PC-3 (cell line): ENCODE results near the gene IFITM2. TPM values are rescaled to one million over a fixed set of nuclear protein-coding genes. Genes with fewer than 3 reads are reported as not detected.

ENCODE experiments used
- ATAC-seq: fragments of 200-7000 bp; cut with Tn5 transposase; 2 replicates; pipeline ENCODE4 v1.9.1; 2020; ENCODE audit warnings: mild to moderate bottlenecking, moderate library complexity
- BruUV-seq: library from RNA; stranded (reverse); fragments of 400-500 nt; replicated peaks from 2 replicates; lab custom pipeline; 2021; lab: Mats Ljungman, UMichigan
- CTCF ChIA-PET: fragments of 300-600 bp; sonication (Branson Sonifier 250); formaldehyde crosslinking; loops from one replicate; lab custom pipeline; 2022; ENCODE audit warnings: antibody characterized with exemption; lab: Charles Lee
- POLR2A ChIA-PET: fragments of 300-600 bp; sonication (Branson Sonifier 250); formaldehyde crosslinking; loops from one replicate; lab custom pipeline; 2022; ENCODE audit warnings: antibody characterized with exemption; ENCODE audit not compliant: unreplicated experiment; lab: Charles Lee
- DNase-seq: peaks from one replicate; pipeline ENCODE4 v3.0.0-alpha.2; 2015
- H2AFZ ChIP-seq: fragments of 300-600 bp; sonication (generic); 2 replicates; pipeline ENCODE4 v1.6.0; 2016; ENCODE audit warnings: antibody characterized with exemption, low read length
- H3F3A ChIP-seq: fragments of 300-600 bp; sonication (generic); one replicate; pipeline ENCODE4 v1.6.0; 2017; ENCODE audit warnings: antibody characterized with exemption, low read length, control low read depth, mild to moderate bottlenecking; ENCODE audit not compliant: unreplicated experiment
- H3K27ac ChIP-seq: fragments of 300-600 bp; sonication (generic); 2 replicates; pipeline ENCODE4 v1.5.1; 2016; ENCODE audit warnings: mild to moderate bottlenecking, low read length
- H3K27me3 ChIP-seq: fragments of 300-600 bp; sonication (generic); 2 replicates; pipeline ENCODE4 v1.6.1; 2016; ENCODE audit warnings: low read length, mixed read lengths
- H3K36me3 ChIP-seq: fragments of 300-600 bp; sonication (generic); 2 replicates; pipeline ENCODE4 v1.6.1; 2016; ENCODE audit warnings: low read depth, mixed run types, low read length, mixed read lengths
- H3K4me1 ChIP-seq: fragments of 300-600 bp; sonication (generic); 2 replicates; pipeline ENCODE4 v1.5.1; 2016; ENCODE audit warnings: low read length; ENCODE audit not compliant: insufficient read depth
- H3K4me2 ChIP-seq: fragments of 300-600 bp; sonication (generic); 2 replicates; pipeline ENCODE4 v1.6.0; 2016; ENCODE audit warnings: low read length
- H3K4me3 ChIP-seq: fragments of 300-600 bp; sonication (generic); 2 replicates; pipeline ENCODE4 v1.5.1; 2016; ENCODE audit warnings: mild to moderate bottlenecking, low read length, mixed read lengths
- H3K79me2 ChIP-seq: fragments of 300-600 bp; sonication (generic); 2 replicates; pipeline ENCODE4 v1.6.1; 2017; ENCODE audit warnings: low read length, mixed read lengths
- H3K9ac ChIP-seq: fragments of 300-600 bp; sonication (generic); 2 replicates; pipeline ENCODE4 v1.6.0; 2016; ENCODE audit warnings: mild to moderate bottlenecking, low read length
- H3K9me2 ChIP-seq: fragments of 300-600 bp; sonication (generic); replicated peaks from 2 replicates; pipeline ENCODE4 v1.6.1; 2016; ENCODE audit warnings: mixed run types, low read length, mixed read lengths
- H3K9me3 ChIP-seq: fragments of 300-600 bp; sonication (generic); 2 replicates; pipeline ENCODE4 v1.6.1; 2016; ENCODE audit warnings: low read length, mixed read lengths
- H4K20me1 ChIP-seq: fragments of 300-600 bp; sonication (generic); 2 replicates; pipeline ENCODE4 v1.6.1; 2016; ENCODE audit warnings: low read length, mixed read lengths
- EZH2 ChIP-seq: fragments of 300-600 bp; sonication (generic); IDR thresholded peaks from one replicate; pipeline ENCODE4 v1.6.1; 2017; ENCODE audit warnings: antibody characterized with exemption, mild to moderate bottlenecking, low read length; ENCODE audit not compliant: unreplicated experiment
- EZH2phosphoT487 ChIP-seq: fragments of 300-600 bp; sonication (generic); IDR thresholded peaks from 2 replicates; pipeline ENCODE4 v1.6.1; 2018; ENCODE audit warnings: mild to moderate bottlenecking, antibody characterized with exemption, low read length, borderline replicate concordance
- intact Hi-C: fragments of 100-400 bp; cut with micrococcal nuclease; formaldehyde crosslinking; loops from 2 replicates; pipeline ENCODE4 v1.9.0; 2023
- total RNA-seq: library from RNA; depleted of rRNA; stranded (reverse); fragments of >200 nt; gene quantifications from 2 replicates; pipeline ENCODE4 v1.2.3, GENCODE V29; 2014
- TF ChIP-seq, protein P1 (sequence below): fragments of 300-600 bp; sonication (generic); conservative IDR thresholded peaks from 2 replicates; pipeline ENCODE4 v1.5.1; 2017; ENCODE audit warnings: antibody characterized with exemption, low read depth, mild to moderate bottlenecking, low read length

Gene IFITM2
- total RNA-seq, 1 experiment from 2014 or later: 49.0 TPM

GRCh38 chr11:289712-290620, 17.6 kb upstream of the IFITM2 start:
- TSS peak; percentile 61 for BruUV-seq
- DNase-seq (no peak), ATAC-seq (no peak)
- no peaks in the 10 kb centered on the region for H3K9me3 ChIP-seq
- no peak overlapping the region for H3K4me3 ChIP-seq
- no peaks in the 10 kb centered on the region for H3F3A ChIP-seq
- CTCF ChIA-PET: no interaction called here
- intact Hi-C loops: no loop called here
- no peak overlapping the region for H3K9ac ChIP-seq
- H3K4me1 ChIP-seq: no peaks in the 10 kb centered on the region
- no peaks in the 10 kb centered on the region for H3K9me2 ChIP-seq
- POLR2A ChIA-PET: no interaction called here
- H3K4me2 ChIP-seq: peak overlapping the region; percentile 56
- H3K27ac ChIP-seq: no peak overlapping the region
- no peaks in the 10 kb centered on the region for H4K20me1 ChIP-seq
- H3K27me3 ChIP-seq: no peaks in the 10 kb centered on the region
- TF ChIP-seq, protein P1, sequence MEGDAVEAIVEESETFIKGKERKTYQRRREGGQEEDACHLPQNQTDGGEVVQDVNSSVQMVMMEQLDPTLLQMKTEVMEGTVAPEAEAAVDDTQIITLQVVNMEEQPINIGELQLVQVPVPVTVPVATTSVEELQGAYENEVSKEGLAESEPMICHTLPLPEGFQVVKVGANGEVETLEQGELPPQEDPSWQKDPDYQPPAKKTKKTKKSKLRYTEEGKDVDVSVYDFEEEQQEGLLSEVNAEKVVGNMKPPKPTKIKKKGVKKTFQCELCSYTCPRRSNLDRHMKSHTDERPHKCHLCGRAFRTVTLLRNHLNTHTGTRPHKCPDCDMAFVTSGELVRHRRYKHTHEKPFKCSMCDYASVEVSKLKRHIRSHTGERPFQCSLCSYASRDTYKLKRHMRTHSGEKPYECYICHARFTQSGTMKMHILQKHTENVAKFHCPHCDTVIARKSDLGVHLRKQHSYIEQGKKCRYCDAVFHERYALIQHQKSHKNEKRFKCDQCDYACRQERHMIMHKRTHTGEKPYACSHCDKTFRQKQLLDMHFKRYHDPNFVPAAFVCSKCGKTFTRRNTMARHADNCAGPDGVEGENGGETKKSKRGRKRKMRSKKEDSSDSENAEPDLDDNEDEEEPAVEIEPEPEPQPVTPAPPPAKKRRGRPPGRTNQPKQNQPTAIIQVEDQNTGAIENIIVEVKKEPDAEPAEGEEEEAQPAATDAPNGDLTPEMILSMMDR: no peak
- TF ChIP-seq EZH2phosphoT487: no peak
- no peak for TF ChIP-seq EZH2
- H2AFZ ChIP-seq: no peak overlapping the region
- H3K79me2 ChIP-seq: no peaks in the 10 kb centered on the region
- H3K36me3 ChIP-seq: no peaks in the 10 kb centered on the region

DNA sequence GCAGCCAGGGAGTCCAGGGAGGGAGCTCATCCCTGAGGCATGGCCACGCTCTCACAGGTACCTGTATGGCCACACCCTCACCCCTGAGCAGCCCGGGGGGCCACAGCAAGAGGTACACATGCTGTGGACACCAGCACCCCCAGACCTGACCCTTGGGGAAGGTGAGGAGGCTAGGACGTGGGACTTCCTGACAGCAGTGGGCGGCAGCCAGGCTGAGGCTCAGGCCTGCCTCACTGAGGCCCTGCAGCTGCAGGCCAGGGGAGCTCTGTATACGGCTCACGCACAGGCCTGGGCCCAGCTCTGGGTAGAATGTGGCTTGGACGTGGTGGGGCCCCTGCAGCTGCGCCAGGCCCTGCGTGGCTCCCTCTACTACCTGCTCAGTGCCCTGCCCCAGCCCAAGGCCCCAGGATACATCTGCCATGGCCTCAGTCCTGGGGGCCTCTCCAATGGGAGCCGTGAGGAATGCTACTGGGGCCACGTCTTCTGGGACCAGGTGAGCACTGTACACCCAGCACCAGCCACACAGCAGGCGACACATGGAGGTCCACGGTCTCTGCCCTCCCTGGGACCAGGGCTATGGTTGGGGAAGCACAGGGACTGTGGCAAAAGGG, 16.9 kb upstream of the IFITM2 start:
- Histone ChIP-seq H3K9ac (no peak overlapping the region), H2AFZ (no peak overlapping the region), H3K9me3 (no peaks in the 10 kb centered on the region), H3K9me2 (no peaks in the 10 kb centered on the region), H3K4me2 (no peak overlapping the region), H3K36me3 (no peaks in the 10 kb centered on the region), H3K79me2 (no peaks in the 10 kb centered on the region), H3K4me3 (no peak overlapping the region), H3K4me1 (no peaks in the 10 kb centered on the region), H4K20me1 (no peaks in the 10 kb centered on the region), H3K27me3 (no peaks in the 10 kb centered on the region), H3F3A (no peaks in the 10 kb centered on the region), H3K27ac (no peak overlapping the region)
- TF ChIP-seq, protein P1: no peak
- TF ChIP-seq EZH2 (no peak), EZH2phosphoT487 (no peak)
- intact Hi-C loops: no loop called here
- BruUV-seq: no TSS peak
- DNase-seq: no peak
- ChIA-PET CTCF (no interaction called here), POLR2A (no interaction called here)
- no peak for ATAC-seq
